Muscle of leg (tissue), 11 donors: ENCODE measurements around the gene SPR. TPM values are rescaled to one million over a fixed set of nuclear protein-coding genes. Genes with fewer than 3 reads are reported as not detected.

Source experiments
- DNase-seq: peaks from one replicate; pipeline ENCODE4 v3.0.0; 2013
- H3K27ac ChIP-seq: one replicate; pipeline ENCODE4 v1.5.1; 2013; ENCODE audit warnings: mild to moderate bottlenecking, low read length, control low read depth
- H3K27me3 ChIP-seq: one replicate; pipeline ENCODE4 v1.6.1; 2013; ENCODE audit warnings: low read length; ENCODE audit not compliant: control insufficient read depth, insufficient read depth
- H3K36me3 ChIP-seq: one replicate; pipeline ENCODE4 v1.6.1; 2013; ENCODE audit warnings: low read length; ENCODE audit not compliant: control insufficient read depth, insufficient read depth
- H3K4me1 ChIP-seq: one replicate; pipeline ENCODE4 v1.6.1; 2013; ENCODE audit warnings: low read length; ENCODE audit not compliant: control insufficient read depth, insufficient read depth
- H3K4me3 ChIP-seq: one replicate; pipeline ENCODE4 v1.5.1; 2013; ENCODE audit warnings: low read length, control low read depth
- H3K9me3 ChIP-seq: replicated peaks from 2 replicates; pipeline ENCODE4 v1.6.1; 2013; ENCODE audit warnings: low read depth, low read length; ENCODE audit not compliant: control insufficient read depth
- WGBS: methylation state at CpG from one replicate; pipeline ENCODE4 v1.1.5; 2013; ENCODE audit warnings: missing lambda C conversion rate; ENCODE audit not compliant: insufficient coverage; 5-methylcytosine and 5-hydroxymethylcytosine counted together
- polyA plus RNA-seq, 8 donors: library from polyadenylated mRNA; unstranded; fragments of 120-200 nt; gene quantifications; one replicate each; pipeline versions ENCODE4 v1.2.1 to v1.2.3, GENCODE V29; 2013; ENCODE audit warnings: inconsistent platforms in 1 of 8, low replicate concordance in 1 of 8; ENCODE audit not compliant: insufficient read length in 8 of 8, insufficient read depth in 1 of 8
- total RNA-seq: library from RNA; stranded (reverse); fragments of 120-200 nt; gene quantifications from one replicate; pipeline ENCODE4 v1.2.4, GENCODE V29; 2013

Gene SPR
- total and polyA plus RNA-seq, 9 donors = 2.6 to 5.0 (median 4.1) TPM

GRCh38 chr2:72888438-72889202, 1.4 kb downstream of the SPR start:
- Histone ChIP-seq H3K27ac (no peak overlapping the region), H3K4me3 (no peak overlapping the region)
- 64% methylated on average over 5 of the region's 11 CpGs for WGBS

GRCh38 chr2:72889991-72890390, 2.8 kb downstream of the SPR start:
- Histone ChIP-seq H3K27ac (no peak overlapping the region), H3K36me3 (no peaks in the 10 kb centered on the region), H3K27me3 (peaks cover 34% of the 10 kb centered on the region), H3K9me3 (no peaks in the 10 kb centered on the region), H3K4me1 (peaks cover 11% of the 10 kb centered on the region), H3K4me3 (no peak overlapping the region)
- 83% methylated on average over 3 of the region's 4 CpGs for WGBS
- no peak for DNase-seq

More at GRCh38 chr2:72888438-72889202, 1.4 kb downstream of the SPR start:
- Histone ChIP-seq H3K9me3 (no peaks in the 10 kb centered on the region), H3K36me3 (no peaks in the 10 kb centered on the region), H3K4me1 (peaks cover 11% of the 10 kb centered on the region), H3K27me3 (peaks cover 21% of the 10 kb centered on the region)
- no peak for DNase-seq

- 68% methylated on average over 7 of the region's 8 CpGs for WGBS
- Histone ChIP-seq H3K4me1 (peaks cover 18% of the 10 kb centered on the region), H3K36me3 (no peaks in the 10 kb centered on the region), H3K27me3 (peaks cover 39% of the 10 kb centered on the region), H3K9me3 (no peaks in the 10 kb centered on the region), H3K4me3 (no peak overlapping the region), H3K27ac (no peak overlapping the region)
- no peak for DNase-seq
These were observed 4.0 kb downstream of the SPR start for GRCh38 chr2:72891091-72891818.

GRCh38 chr2:72892506-72893173, 5.4 kb downstream of the SPR start:
- Histone ChIP-seq H3K4me3 (no peak overlapping the region), H3K27me3 (peaks cover 39% of the 10 kb centered on the region), H3K4me1 (peaks cover 12% of the 10 kb centered on the region), H3K27ac (no peak overlapping the region), H3K9me3 (no peaks in the 10 kb centered on the region), H3K36me3 (no peaks in the 10 kb centered on the region)
- WGBS = 9% methylated on average over 10 of the region's 11 CpGs
- peak; percentile 77 for DNase-seq

DNA sequence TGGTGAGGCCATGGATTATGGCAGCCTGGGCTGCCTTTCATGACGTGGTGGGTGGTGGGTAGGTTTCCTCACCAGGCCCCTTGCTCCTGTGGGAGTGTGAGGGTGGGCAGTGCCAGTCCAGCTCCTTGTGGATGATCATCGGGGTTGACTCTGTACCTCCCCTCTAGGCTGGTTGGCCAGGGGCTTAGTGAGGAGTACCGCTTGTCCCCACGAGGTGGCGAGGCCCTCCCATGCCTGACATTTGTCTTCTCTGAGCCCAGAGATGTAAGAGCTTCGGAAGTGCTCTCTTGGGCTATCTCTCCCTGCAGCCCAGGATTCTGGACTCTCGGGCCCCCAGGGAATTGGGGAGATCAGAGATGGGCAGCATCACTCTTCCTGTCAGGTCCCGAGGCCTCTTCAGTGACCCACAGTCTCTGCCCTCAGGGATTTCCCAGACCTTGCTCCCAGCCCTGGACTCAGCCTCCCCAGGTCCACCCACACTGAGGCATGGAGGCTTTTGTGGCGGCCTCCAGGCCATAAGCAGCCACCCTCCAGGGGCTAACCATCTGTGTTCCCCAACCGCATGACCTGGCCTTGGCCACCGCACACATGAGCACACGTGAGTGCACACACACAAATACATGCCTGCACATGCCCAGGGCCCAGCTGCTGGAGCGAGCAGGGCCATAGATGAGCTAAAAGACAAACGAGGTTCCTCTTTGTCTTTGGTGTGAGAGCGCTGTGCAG, 6.5 kb downstream of the SPR start:
- Histone ChIP-seq H3K4me1 (peaks cover 7% of the 10 kb centered on the region), H3K36me3 (no peaks in the 10 kb centered on the region), H3K4me3 (no peak overlapping the region), H3K27ac (no peak overlapping the region), H3K9me3 (no peaks in the 10 kb centered on the region), H3K27me3 (peaks cover 45% of the 10 kb centered on the region)
- WGBS = 26% methylated on average over 10 of the region's 15 CpGs
- DNase-seq = peak; percentile 58

DNA sequence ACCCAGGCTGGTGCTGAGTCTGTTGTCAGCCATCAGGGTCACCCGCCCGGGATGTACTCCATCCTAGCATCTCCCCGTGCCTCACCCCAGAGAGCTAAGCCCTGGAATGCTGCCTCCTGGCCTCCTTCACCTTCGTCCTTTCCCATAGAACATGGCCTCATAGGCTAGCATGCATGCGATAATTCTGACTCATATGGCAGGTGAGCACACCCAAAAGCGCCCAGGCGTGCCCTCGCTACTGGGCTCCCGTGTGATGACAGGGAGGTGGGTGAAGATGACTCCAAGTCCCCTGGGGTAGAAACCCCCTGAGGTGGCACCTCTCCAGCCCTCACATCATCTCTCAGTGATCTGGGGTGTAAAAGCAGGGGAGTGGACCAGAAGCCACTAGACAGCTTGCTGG, 7.3 kb downstream of the SPR start:
- no peak for DNase-seq
- 77% methylated on average over 3 of the region's 9 CpGs for WGBS
- Histone ChIP-seq H3K36me3 (no peaks in the 10 kb centered on the region), H3K4me3 (no peak overlapping the region), H3K9me3 (no peaks in the 10 kb centered on the region), H3K4me1 (peaks cover 7% of the 10 kb centered on the region), H3K27ac (no peak overlapping the region), H3K27me3 (peaks cover 46% of the 10 kb centered on the region)

GRCh38 chr2:72895154-72895553, 7.9 kb downstream of the SPR start:
- no peaks in the 10 kb centered on the region for H3K36me3 ChIP-seq
- WGBS = 21% methylated on average over 1 of the region's 4 CpGs
- H3K27me3 ChIP-seq = peaks cover 51% of the 10 kb centered on the region
- H3K9me3 ChIP-seq = no peaks in the 10 kb centered on the region
- H3K4me3 ChIP-seq = no peak overlapping the region
- DNase-seq = no peak
- H3K27ac ChIP-seq = no peak overlapping the region
- peaks cover 7% of the 10 kb centered on the region for H3K4me1 ChIP-seq

DNA sequence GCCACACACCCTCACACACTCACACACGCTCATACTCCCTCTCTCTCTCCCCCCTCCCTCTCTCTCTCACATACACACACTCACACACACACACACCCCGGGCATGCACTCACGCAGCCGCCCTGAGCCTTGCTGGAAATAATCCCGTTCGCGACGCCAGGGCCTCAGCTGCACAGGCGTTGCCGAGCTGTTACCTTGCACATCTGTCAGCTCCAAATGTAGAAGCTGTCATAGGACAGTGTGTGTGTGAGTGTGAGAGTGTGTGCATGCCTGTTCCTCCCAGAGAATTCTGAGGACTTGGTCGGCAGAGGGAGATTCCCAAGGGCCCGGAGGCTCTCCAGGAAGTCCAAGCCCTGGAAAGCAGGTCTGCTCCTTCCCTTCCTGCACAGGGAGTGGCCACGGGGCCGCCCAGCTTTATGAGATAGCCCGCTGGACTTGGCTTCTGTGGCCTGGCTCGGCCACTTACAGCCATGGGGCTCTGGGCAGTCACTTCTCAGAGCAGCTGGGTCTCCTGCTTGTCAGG, 8.6 kb downstream of the SPR start:
- peak; percentile 77 for DNase-seq
- H3K27me3 ChIP-seq = peaks cover 58% of the 10 kb centered on the region

DNA sequence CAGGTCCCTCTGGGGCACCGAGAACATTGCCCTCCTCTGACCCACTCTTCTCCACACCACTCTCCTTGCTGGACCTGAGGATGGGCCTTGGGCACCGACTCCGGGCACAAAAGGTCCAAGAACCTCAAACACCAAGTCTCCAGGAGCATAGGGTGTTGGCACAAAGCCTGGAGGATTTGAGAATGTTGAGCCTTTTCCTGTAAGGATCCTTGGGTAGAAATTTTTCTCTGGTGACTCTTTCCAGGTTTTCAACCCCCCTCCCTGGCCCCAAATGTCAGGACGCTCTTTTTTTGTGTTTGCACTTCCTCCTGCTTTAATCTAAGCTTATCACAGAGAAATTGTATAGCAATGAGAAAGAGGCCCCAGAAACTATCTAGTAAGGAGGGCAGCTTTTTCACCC, 9.2 kb downstream of the SPR start:
- Histone ChIP-seq H3K9me3 (no peaks in the 10 kb centered on the region), H3K4me3 (no peak overlapping the region), H3K27ac (no peak overlapping the region), H3K36me3 (no peaks in the 10 kb centered on the region), H3K27me3 (peaks cover 64% of the 10 kb centered on the region), H3K4me1 (peaks cover 7% of the 10 kb centered on the region)
- no peak for DNase-seq
- WGBS = no CpG with 5 or more reads among the region's 4 CpGs

More for the DNA sequence above, 8.6 kb downstream of the SPR start:
- H3K36me3 ChIP-seq = no peaks in the 10 kb centered on the region
- H3K9me3 ChIP-seq = no peaks in the 10 kb centered on the region
- H3K4me1 ChIP-seq = peaks cover 7% of the 10 kb centered on the region
- 4% methylated on average over 15 of the region's 16 CpGs for WGBS
- H3K27ac ChIP-seq = no peak overlapping the region
- H3K4me3 ChIP-seq = no peak overlapping the region
